IPS DF 6.9 (cell line): ENCODE data around the gene NDOR1.
A peak's percentile ranks its signal among the peaks of the same experiment; 100 is the strongest.

Experiments used
- DNase-seq: peaks from one replicate; pipeline ENCODE4 v3.0.0-alpha.2; 2013; ENCODE audit warnings: low read depth, low spot score
- H3K27ac ChIP-seq: one replicate; pipeline ENCODE4 v1.5.1; 2013; ENCODE audit warnings: low read length, control low read depth
- H3K27me3 ChIP-seq: 2 replicates; pipeline ENCODE4 v1.6.1; 2013; ENCODE audit warnings: mild to moderate bottlenecking, low read length; ENCODE audit not compliant: control insufficient read depth, insufficient read depth
- H3K36me3 ChIP-seq: 2 replicates; pipeline ENCODE4 v1.6.1; 2013; ENCODE audit warnings: low read length; ENCODE audit not compliant: control insufficient read depth, insufficient read depth
- H3K4me1 ChIP-seq: 2 replicates; pipeline ENCODE4 v1.6.1; 2013; ENCODE audit warnings: low read length; ENCODE audit not compliant: control insufficient read depth, insufficient read depth
- H3K4me3 ChIP-seq: 2 replicates; pipeline ENCODE4 v1.5.1; 2013; ENCODE audit warnings: mild to moderate bottlenecking, low read length
- H3K9me3 ChIP-seq: 2 replicates; pipeline ENCODE4 v1.6.1; 2013; ENCODE audit warnings: low read length, inconsistent platforms; ENCODE audit not compliant: control insufficient read depth, insufficient read depth
- WGBS: extraction: QIAGEN DNeasy Blood & Tissue Kit; methylation state at CpG from one replicate; pipeline ENCODE4 v1.1.7; 2013; ENCODE audit warnings: mixed read lengths, missing lambda C conversion rate; ENCODE audit not compliant: insufficient read length, insufficient coverage; 5-methylcytosine and 5-hydroxymethylcytosine counted together

The NDOR1 gene

GRCh38 chr9:137199411-137200121 lies 5.9 kb upstream of the NDOR1 start:
- no CpG with 5 or more reads among the region's 51 CpGs for WGBS

GRCh38 chr9:137200311-137201204 lies 4.9 kb upstream of the NDOR1 start, which contains the start of gene TPRN:
Gene TPRN, minus strand, starts transcription at chr9:137200741. Its CDS starts 30 bp downstream, at chr9:137200711.
- no CpG with 5 or more reads among the region's 118 CpGs for WGBS
- H3K27ac ChIP-seq: no peak within 1 kb of the TSS
- H3K4me3 ChIP-seq: peak within 1 kb of the TSS; percentile 66; the same call in 1 of the 2 replicates
- no peaks in the 10 kb centered on the region for H3K9me3 ChIP-seq
- no peaks in the 10 kb centered on the region for H3K27me3 ChIP-seq
- H3K4me1 ChIP-seq: peaks cover 8% of the 10 kb centered on the region
- peak; percentile 94 for DNase-seq
- H3K36me3 ChIP-seq: peaks cover 3% of the 10 kb centered on the region; the same call in 1 of the 2 replicates

More at GRCh38 chr9:137199411-137200121, 5.9 kb upstream of the NDOR1 start:
- H3K4me3 ChIP-seq: peak overlapping the region; percentile 42; the same call in 1 of the 2 replicates
- H3K27me3 ChIP-seq: no peaks in the 10 kb centered on the region
- peaks cover 9% of the 10 kb centered on the region for H3K4me1 ChIP-seq
- no peaks in the 10 kb centered on the region for H3K9me3 ChIP-seq
- H3K36me3 ChIP-seq: peaks cover 3% of the 10 kb centered on the region; the same call in 1 of the 2 replicates
- no peak for DNase-seq
- no peak overlapping the region for H3K27ac ChIP-seq

GRCh38 chr9:137201205-137201868 lies 4.2 kb upstream of the NDOR1 start:
- no peaks in the 10 kb centered on the region for H3K27me3 ChIP-seq
- no peak overlapping the region for H3K27ac ChIP-seq
- WGBS: no CpG with 5 or more reads among the region's 23 CpGs
- H3K36me3 ChIP-seq: peaks cover 3% of the 10 kb centered on the region; the same call in 1 of the 2 replicates
- H3K9me3 ChIP-seq: no peaks in the 10 kb centered on the region
- no peak for DNase-seq
- peaks cover 10% of the 10 kb centered on the region for H3K4me1 ChIP-seq
- peak overlapping the region; percentile 39; the same call in 1 of the 2 replicates for H3K4me3 ChIP-seq

- Histone ChIP-seq H3K36me3 (0 out of 2 replicates have a peak, but pooled peaks cover 3% of the 10 kb centered on the region), H3K9me3 (no peaks in the 10 kb centered on the region), H3K4me3 (no peak overlapping the region), H3K27me3 (no peaks in the 10 kb centered on the region), H3K4me1 (peaks cover 10% of the 10 kb centered on the region), H3K27ac (no peak overlapping the region)
- DNase-seq: no peak
- WGBS: no CpG with 5 or more reads among the region's 8 CpGs
Measured at GRCh38 chr9:137202966-137203365, 2.5 kb upstream of the NDOR1 start.

GRCh38 chr9:137204731-137205125 lies 772 bp upstream of the NDOR1 start:
- Histone ChIP-seq H3K27ac (no peak overlapping the region), H3K9me3 (no peaks in the 10 kb centered on the region), H3K4me1 (peaks cover 4% of the 10 kb centered on the region; the same call in 1 of the 2 replicates), H3K4me3 (peak overlapping the region; percentile 78), H3K36me3 (0 out of 2 replicates have a peak, but pooled peaks cover 3% of the 10 kb centered on the region), H3K27me3 (no peaks in the 10 kb centered on the region)
- WGBS: no CpG with 5 or more reads among the region's 21 CpGs
- DNase-seq: no peak

GRCh38 chr9:137206602-137207001 lies 1.1 kb downstream of the NDOR1 start:
- H3K9me3 ChIP-seq: no peaks in the 10 kb centered on the region
- 0 out of 2 replicates have a peak, but pooled peaks cover 3% of the 10 kb centered on the region for H3K36me3 ChIP-seq
- no CpG with 5 or more reads among the region's 7 CpGs for WGBS
- no peak overlapping the region for H3K27ac ChIP-seq
- H3K4me3 ChIP-seq: no peak overlapping the region
- H3K27me3 ChIP-seq: no peaks in the 10 kb centered on the region
- DNase-seq: no peak
- H3K4me1 ChIP-seq: peaks cover 2% of the 10 kb centered on the region; the same call in 1 of the 2 replicates

- H3K27me3 ChIP-seq: no peaks in the 10 kb centered on the region
- no peaks in the 10 kb centered on the region for H3K9me3 ChIP-seq
- WGBS: no CpG with 5 or more reads among the region's 13 CpGs
- peaks cover 14% of the 10 kb centered on the region for H3K36me3 ChIP-seq
- DNase-seq: no peak
- H3K27ac ChIP-seq: no peak overlapping the region
- no peaks in the 10 kb centered on the region for H3K4me1 ChIP-seq
- no peak overlapping the region for H3K4me3 ChIP-seq
Measured at GRCh38 chr9:137211532-137211931, 6.0 kb downstream of the NDOR1 start.

- peaks cover 11% of the 10 kb centered on the region for H3K36me3 ChIP-seq
- H3K27ac ChIP-seq: no peak overlapping the region
- H3K4me1 ChIP-seq: peaks cover 1% of the 10 kb centered on the region; the same call in 1 of the 2 replicates
- no peak overlapping the region for H3K4me3 ChIP-seq
- H3K9me3 ChIP-seq: no peaks in the 10 kb centered on the region
- DNase-seq: no peak
- H3K27me3 ChIP-seq: no peaks in the 10 kb centered on the region
- no CpG with 5 or more reads among the region's 21 CpGs for WGBS
Measured at GRCh38 chr9:137212520-137212919, 7.0 kb downstream of the NDOR1 start.

GRCh38 chr9:137213160-137214060 lies 7.9 kb downstream of the NDOR1 start:
- no peak for DNase-seq
- no CpG with 5 or more reads among the region's 49 CpGs for WGBS
- peaks cover 1% of the 10 kb centered on the region; the same call in 1 of the 2 replicates for H3K4me1 ChIP-seq
- H3K27ac ChIP-seq: no peak overlapping the region
- H3K36me3 ChIP-seq: peaks cover 11% of the 10 kb centered on the region
- H3K4me3 ChIP-seq: no peak overlapping the region
- H3K27me3 ChIP-seq: no peaks in the 10 kb centered on the region
- no peaks in the 10 kb centered on the region for H3K9me3 ChIP-seq
